Left colon (tissue), 2 donors: ENCODE measurements around the gene CCDC66. TPM values are rescaled to one million over a fixed set of nuclear protein-coding genes. Genes with fewer than 3 reads are reported as not detected.
"Not testable (repeated sequence)": the region's sequence is repeated elsewhere in the genome, so short reads cannot be mapped to it uniquely, and the experiment has no call there.

ENCODE experiments used
- ATAC-seq: fragments of 200-7000 bp; cut with Tn5 transposase; one replicate; pipeline ENCODE4 v1.9.1; 2020; ENCODE audit warnings: mild to moderate bottlenecking, moderate library complexity
- DNase-seq, 2 donors: peaks; one replicate each; pipeline ENCODE4 v3.0.0-alpha.2; 2020
- intact Hi-C, 2 donors: fragments of 100-400 bp; cut with DNase I in 1 of 2; cut with micrococcal nuclease in 1 of 2; formaldehyde crosslinking; loops; one replicate each; pipeline versions ENCODE4 v1.11.2 to v1.14.0; 2022; cut with DNase I, micrococcal nuclease
- long read RNA-seq: library from polyadenylated mRNA; unstranded; transcript quantifications from one replicate; pipeline ENCODE4 v2.0.0, GENCODE V29; 2021
- total RNA-seq, 2 donors: library from RNA; stranded (reverse); fragmentation: NEBNext Ultra II Directional; extraction: Animal tissue kit (Norgen Biotek cat#: 25700); gene quantifications; one replicate each; pipeline ENCODE4 v1.2.1, GENCODE V29; 2021
- donor health status: DM: no; HTN: no; CAD: no.
- donor health status: DM: yes; HTN: yes; CAD: no.

CCDC66 gene
- total RNA-seq: 10 to 100 TPM; 13.5 to 20.2 TPM
- long read RNA-seq, partial matches to known transcripts: 7 of 10 reads
- long read RNA-seq, other reads (novel, unspliced or antisense): 3 of 10 reads

- DNase-seq: peak; percentile 95 to 96
- intact Hi-C loops: no loop called here
- peak; percentile 98 for ATAC-seq
Observed at GRCh38 chr3:56556908-56557830, at the start of gene CCDC66. TSS of gene CCDC66 (plus strand) at chr3:56557175. CDS start at chr3:56557243, 68 bp downstream.

GRCh38 chr3:56519641-56520040 lies 37.3 kb upstream of the CCDC66 start:
- no peak for DNase-seq
- ATAC-seq: no peak
- intact Hi-C loops: no loop called here

GRCh38 chr3:56522374-56522773 lies 34.6 kb upstream of the CCDC66 start:
- no peak for DNase-seq
- ATAC-seq: no peak
- intact Hi-C loops: no loop called here

GRCh38 chr3:56525291-56525690 lies 31.7 kb upstream of the CCDC66 start:
- intact Hi-C loops: no loop called here
- ATAC-seq (no peak), DNase-seq (no peak)

GRCh38 chr3:56536735-56537134 lies 20.2 kb upstream of the CCDC66 start:
- no peak for ATAC-seq
- intact Hi-C loops: no loop called here
- DNase-seq: no peak

- intact Hi-C loops: no loop called here
- DNase-seq (no peak), ATAC-seq (no peak)
Observed at GRCh38 chr3:56547486-56547885, 9.5 kb upstream of the CCDC66 start.

GRCh38 chr3:56557831-56558170 lies 826 bp downstream of the CCDC66 start:
- peak; percentile 69 for ATAC-seq
- intact Hi-C loops: no loop called here

GRCh38 chr3:56573501-56573900 lies 16.5 kb downstream of the CCDC66 start:
- DNase-seq (no peak), ATAC-seq (no peak)
- intact Hi-C loops: no loop called here

More at GRCh38 chr3:56557831-56558170, 826 bp downstream of the CCDC66 start:
- DNase-seq: no peak

GRCh38 chr3:56581941-56582340 lies 25.0 kb downstream of the CCDC66 start:
- ATAC-seq, intact Hi-C loops, DNase-seq: not testable (repeated sequence)

GRCh38 chr3:56584275-56584674 lies 27.3 kb downstream of the CCDC66 start:
- intact Hi-C loops, DNase-seq, ATAC-seq: not testable (repeated sequence)

- ATAC-seq (no peak), DNase-seq (no peak)
- intact Hi-C loops: no loop called here
Observed at GRCh38 chr3:56590814-56591213, 33.8 kb downstream of the CCDC66 start.

GRCh38 chr3:56591262-56591661 lies 34.3 kb downstream of the CCDC66 start:
- intact Hi-C loops: no loop called here
- no peak for ATAC-seq
- no peak for DNase-seq

- DNase-seq (no peak), ATAC-seq (peak; percentile 41)
- intact Hi-C loops: no loop called here
Observed at GRCh38 chr3:56593455-56594158, 36.6 kb downstream of the CCDC66 start.

- no peak for DNase-seq
- no peak for ATAC-seq
- intact Hi-C loops: no loop called here
Observed at GRCh38 chr3:56595975-56596840, 39.2 kb downstream of the CCDC66 start.

- ATAC-seq, intact Hi-C loops, DNase-seq: not testable (repeated sequence)
Observed at GRCh38 chr3:56608479-56608878, 51.5 kb downstream of the CCDC66 start.

GRCh38 chr3:56610669-56611335 lies 53.8 kb downstream of the CCDC66 start:
- DNase-seq (peak in 1 of 2 donors; percentile 18), ATAC-seq (peak; percentile 59)
- intact Hi-C loops: no loop called here

- ATAC-seq: peak; percentile 76
- intact Hi-C loops: no loop called here
- DNase-seq: no peak
Observed at GRCh38 chr3:56611364-56611763, 54.4 kb downstream of the CCDC66 start.

- DNase-seq (no peak), ATAC-seq (no peak)
- intact Hi-C loops: no loop called here
Observed at GRCh38 chr3:56612146-56612545, 55.2 kb downstream of the CCDC66 start.
